ENCODE measurements around the gene ZNRF3.

GRCh38 chr22:28951530-28951929, 68.2 kb downstream of the ZNRF3 start:
- no peak for TF ChIP-seq CTCF (IDR thresholded peaks at IDR 0.05)
- TF ChIP-seq POLR2A (IDR thresholded peaks at IDR 0.05; ENCODE audit: low read depth): no peak
- TF ChIP-seq POLR2AphosphoS5 (IDR thresholded peaks at IDR 0.05): no peak
- TF ChIP-seq EP300 (IDR thresholded peaks at IDR 0.05): no peak
